Liver (tissue), 9 donors: ENCODE data around the gene SIK2. TPM values are rescaled to one million over a fixed set of nuclear protein-coding genes. Genes with fewer than 3 reads are reported as not detected.

Experiments used
- DNase-seq: peaks from one replicate; pipeline ENCODE4 v3.0.0-alpha.2; 2017; ENCODE audit warnings: low spot score
- H3K27ac ChIP-seq, 2 donors: one replicate each; pipeline ENCODE4 v1.7.0; 2013; ENCODE audit warnings: inconsistent platforms in 2 of 2, low read length in 2 of 2, control low read depth in 1 of 2, low read depth in 1 of 2, mild to moderate bottlenecking in 1 of 2
- H3K27me3 ChIP-seq, 4 donors: one replicate each; pipeline versions ENCODE4 v1.6.1 to v1.7.0; 2013; ENCODE audit warnings: low read length in 3 of 4, inconsistent platforms in 1 of 4, mild to moderate bottlenecking in 1 of 4, moderate library complexity in 1 of 4; ENCODE audit not compliant: control insufficient read depth in 4 of 4, insufficient read depth in 4 of 4
- H3K36me3 ChIP-seq, 4 donors: one replicate each; pipeline versions ENCODE4 v1.6.1 to v1.7.0; 2013; ENCODE audit warnings: low read length in 3 of 4, mild to moderate bottlenecking in 3 of 4, low read depth in 1 of 4, moderate library complexity in 1 of 4; ENCODE audit not compliant: control insufficient read depth in 4 of 4, insufficient read depth in 3 of 4
- H3K4me1 ChIP-seq, 4 donors: one replicate each; pipeline versions ENCODE4 v1.6.1 to v1.7.0; 2013; ENCODE audit warnings: low read length in 3 of 4, mild to moderate bottlenecking in 3 of 4, moderate library complexity in 1 of 4; ENCODE audit not compliant: control insufficient read depth in 4 of 4, insufficient read depth in 4 of 4
- H3K4me3 ChIP-seq, 3 donors: one replicate each; pipeline versions ENCODE4 v1.6.1 to v1.7.0; 2013; ENCODE audit warnings: low read length in 3 of 3, control low read depth in 1 of 3, low read depth in 1 of 3, mild to moderate bottlenecking in 1 of 3
- H3K9ac ChIP-seq, 2 donors: one replicate each; pipeline ENCODE4 v1.7.0; 2013; ENCODE audit warnings: low read length in 2 of 2, mild to moderate bottlenecking in 2 of 2, moderate library complexity in 2 of 2, control low read depth in 1 of 2, low read depth in 1 of 2
- H3K9me3 ChIP-seq, 4 donors: one replicate each; pipeline versions ENCODE4 v1.6.1 to v1.7.0; 2013; ENCODE audit warnings: low read length in 3 of 4; ENCODE audit not compliant: control insufficient read depth in 4 of 4
- EGR1 ChIP-seq, 2 donors: IDR thresholded peaks; 2 replicates each; pipeline ENCODE4 v1.6.1; 2016 to 2018; ENCODE audit warnings: antibody characterized with exemption in 2 of 2, low read depth in 2 of 2
- FOXA1 ChIP-seq: IDR thresholded peaks from 2 replicates; pipeline ENCODE4 v1.6.1; 2016; ENCODE audit warnings: antibody characterized with exemption
- FOXA2 ChIP-seq: IDR thresholded peaks from 2 replicates; pipeline ENCODE4 v1.6.1; 2016; ENCODE audit warnings: antibody characterized with exemption
- GABPA ChIP-seq, 2 donors: IDR thresholded peaks in 1 of 2; conservative IDR thresholded peaks in 1 of 2; 2 replicates each; pipeline ENCODE4 v1.6.1; 2016; ENCODE audit warnings: antibody characterized with exemption in 2 of 2, mild to moderate bottlenecking in 1 of 2, moderate library complexity in 1 of 2
- HNF4A ChIP-seq, 2 donors: conservative IDR thresholded peaks; 2 replicates each; pipeline ENCODE4 v1.6.1; 2016; ENCODE audit warnings: antibody characterized with exemption in 2 of 2, mild to moderate bottlenecking in 2 of 2
- HNF4G ChIP-seq: IDR thresholded peaks from 2 replicates; pipeline ENCODE4 v1.6.1; 2016; ENCODE audit warnings: antibody characterized with exemption
- JUND ChIP-seq, 2 donors: IDR thresholded peaks; 2 replicates each; pipeline ENCODE4 v1.6.1; 2016; ENCODE audit warnings: antibody characterized with exemption in 2 of 2
- NR2F2 ChIP-seq: IDR thresholded peaks from 2 replicates; pipeline ENCODE4 v1.6.1; 2016; ENCODE audit warnings: antibody characterized with exemption
- RAD21 ChIP-seq, 2 donors: IDR thresholded peaks; 2 replicates each; pipeline ENCODE4 v1.6.1; 2016; ENCODE audit warnings: antibody characterized with exemption in 2 of 2, mild to moderate bottlenecking in 2 of 2
- RXRA ChIP-seq, 2 donors: IDR thresholded peaks; 2 replicates each; pipeline ENCODE4 v1.6.1; 2017 to 2018; ENCODE audit warnings: antibody characterized with exemption in 2 of 2, mild to moderate bottlenecking in 1 of 2
- SP1 ChIP-seq: IDR thresholded peaks from 2 replicates; pipeline ENCODE4 v1.6.1; 2018; ENCODE audit warnings: antibody characterized with exemption, mild to moderate bottlenecking
- TAF1 ChIP-seq: conservative IDR thresholded peaks from 2 replicates; pipeline ENCODE4 v1.6.1; 2016; ENCODE audit warnings: antibody characterized with exemption, mild to moderate bottlenecking
- YY1 ChIP-seq: IDR thresholded peaks from 2 replicates; pipeline ENCODE4 v1.6.1; 2016; ENCODE audit warnings: antibody characterized with exemption, mild to moderate bottlenecking
- WGBS: extraction: QIAGEN DNeasy Blood & Tissue Kit; methylation state at CpG from one replicate; pipeline ENCODE4 v1.1.7; 2013; 5-methylcytosine and 5-hydroxymethylcytosine counted together
- polyA plus RNA-seq, 2 donors: library from polyadenylated mRNA; stranded (reverse) in 1 of 2; unstranded in 1 of 2; fragments of 200-250 nt in 1 of 2; fragments of >200 nt in 1 of 2; fragmentation: Nextera tagmentation in 1 of 2; extraction: Ambion mirVana in 1 of 2; gene quantifications; one replicate each; pipeline versions ENCODE4 v1.2.1 to v1.2.3, GENCODE V29; 2013 to 2015
- total RNA-seq, 2 donors: library from RNA; depleted of rRNA; stranded (reverse); fragments of >200 nt; gene quantifications; one replicate each; pipeline ENCODE4 v1.2.3, GENCODE V29; 2014
- TF ChIP-seq, protein P1 (sequence below): IDR thresholded peaks from 2 replicates; pipeline ENCODE4 v1.6.1; 2016; ENCODE audit warnings: antibody characterized with exemption
- TF ChIP-seq, protein P2 (sequence below): IDR thresholded peaks from 2 replicates; pipeline ENCODE4 v1.6.1; 2016; ENCODE audit warnings: antibody characterized with exemption, mild to moderate bottlenecking
- TF ChIP-seq, protein P3 (sequence below): IDR thresholded peaks from 2 replicates; pipeline ENCODE4 v1.6.1; 2016; ENCODE audit warnings: antibody characterized with exemption
- TF ChIP-seq, protein P4 (sequence below): IDR thresholded peaks from 2 replicates; pipeline ENCODE4 v1.6.1; 2016; ENCODE audit warnings: antibody characterized with exemption
- TF ChIP-seq, protein P5 (sequence below): fragments of 150-350 bp; IDR thresholded peaks from 2 replicates; pipeline ENCODE4 v1.5.1; 2017; ENCODE audit warnings: improper control_type of control experiment, low read depth, low read length; ENCODE audit not compliant: missing input control
- donor health status: healthy.
- donor health status: healthy.
- donor health status: healthy.
- donor health status: healthy.
- donor health status: healthy.

SIK2 gene
- total and polyA plus RNA-seq, 4 donors: 6.5 to 15.0 (median 9.3) TPM

DNA sequence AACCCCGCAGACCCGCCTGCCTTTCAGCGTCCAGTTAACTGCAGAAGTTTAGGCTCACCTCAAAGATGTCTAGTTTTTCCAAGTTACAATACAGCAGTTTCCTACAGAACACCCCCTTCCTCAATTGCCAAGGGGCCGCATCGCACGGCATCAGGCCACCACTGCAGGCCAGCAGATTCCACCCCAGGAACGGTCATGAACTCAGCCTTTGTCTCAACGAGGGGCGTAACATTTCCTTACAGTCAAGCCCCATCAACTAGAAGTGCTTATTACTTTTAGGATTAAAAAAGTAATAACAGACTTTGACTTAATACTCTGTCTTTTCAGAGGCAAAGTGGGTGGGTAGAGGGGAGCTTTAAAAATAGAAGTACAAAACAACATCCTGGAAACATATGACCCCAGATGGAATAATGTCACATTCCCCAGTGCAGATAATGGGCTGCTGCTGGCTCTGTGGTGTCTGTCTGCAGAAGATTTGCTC lies 127.6 kb downstream of the SIK2 start (continued):
- no peak for TF ChIP-seq JUND (IDR thresholded peaks at IDR 0.05)
- peak; percentile 5 to 20 for TF ChIP-seq RAD21 (IDR thresholded peaks at IDR 0.05)
- peak; percentile 98 for TF ChIP-seq NR2F2

DNA sequence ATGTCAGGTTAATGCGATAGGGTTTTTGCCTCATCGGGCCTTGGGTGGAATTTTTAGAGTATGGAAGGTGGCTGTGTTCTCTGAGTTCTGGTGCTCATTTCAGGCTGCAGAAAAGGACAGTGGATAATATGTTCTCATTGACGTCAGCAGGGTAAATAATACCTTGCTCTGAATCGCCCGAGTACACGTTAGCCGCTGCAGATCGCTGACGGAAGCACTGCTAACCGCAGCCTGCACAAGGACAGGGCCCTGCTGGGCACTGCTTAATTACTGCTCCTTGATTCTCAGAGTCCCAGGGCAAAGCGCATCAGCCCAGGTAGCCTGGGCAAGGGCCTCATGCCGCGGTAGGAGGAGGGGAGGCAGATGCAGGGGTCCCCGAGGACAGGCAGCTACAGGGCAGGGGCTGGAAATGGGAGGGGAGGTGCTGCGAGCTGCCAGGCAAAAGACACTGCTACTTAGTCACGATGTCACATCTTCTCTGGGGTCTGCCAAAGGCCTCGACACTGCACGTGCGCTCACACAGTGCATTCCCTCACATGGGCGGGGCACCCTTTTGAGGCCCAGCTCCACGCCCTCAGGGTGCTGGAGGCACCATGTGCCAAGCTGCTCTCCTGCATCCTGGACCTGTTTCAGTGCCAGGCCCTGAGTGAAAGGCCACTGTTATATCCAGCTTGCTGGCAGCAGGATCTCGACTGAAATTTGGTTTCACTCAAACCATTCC lies 128.8 kb downstream of the SIK2 start:
- Histone ChIP-seq H3K36me3 (no peaks in the 10 kb centered on the region), H3K4me3 (no peak overlapping the region)
- 27% methylated on average over 22 of the region's 22 CpGs for WGBS

More for the DNA sequence above, 128.8 kb downstream of the SIK2 start:
- Histone ChIP-seq H3K9ac (peak overlapping the region; percentile 1 to 85), H3K9me3 (no peaks in the 10 kb centered on the region), H3K4me1 (peaks cover 11 to 71% (median 41%) of the 10 kb centered on the region in 4 donors), H3K27ac (peak overlapping the region; percentile 97 to 98), H3K27me3 (no peaks in the 10 kb centered on the region)
- DNase-seq: peak; percentile 61
- peak; percentile 9 to 55 for TF ChIP-seq RAD21 (IDR thresholded peaks at IDR 0.05)
- TF ChIP-seq EGR1 (IDR thresholded peaks at IDR 0.05; ENCODE audit: low read depth in 2 of 2): no peak
- TF ChIP-seq JUND (IDR thresholded peaks at IDR 0.05): peak in 1 of 2 donors; percentile 52
- TF ChIP-seq YY1: peak; percentile 65
- peak; percentile 82 for TF ChIP-seq SP1
- no peak for TF ChIP-seq FOXA1
- TF ChIP-seq, protein P1, sequence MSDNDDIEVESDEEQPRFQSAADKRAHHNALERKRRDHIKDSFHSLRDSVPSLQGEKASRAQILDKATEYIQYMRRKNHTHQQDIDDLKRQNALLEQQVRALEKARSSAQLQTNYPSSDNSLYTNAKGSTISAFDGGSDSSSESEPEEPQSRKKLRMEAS: peak; percentile 87
- TF ChIP-seq HNF4G: no peak
- no peak for TF ChIP-seq GABPA (IDR thresholded peaks at IDR 0.05 in 1 of 2, conservative IDR thresholded peaks at IDR 0.05 in 1 of 2)
- TF ChIP-seq FOXA2: peak; percentile 60
- TF ChIP-seq, protein P2, sequence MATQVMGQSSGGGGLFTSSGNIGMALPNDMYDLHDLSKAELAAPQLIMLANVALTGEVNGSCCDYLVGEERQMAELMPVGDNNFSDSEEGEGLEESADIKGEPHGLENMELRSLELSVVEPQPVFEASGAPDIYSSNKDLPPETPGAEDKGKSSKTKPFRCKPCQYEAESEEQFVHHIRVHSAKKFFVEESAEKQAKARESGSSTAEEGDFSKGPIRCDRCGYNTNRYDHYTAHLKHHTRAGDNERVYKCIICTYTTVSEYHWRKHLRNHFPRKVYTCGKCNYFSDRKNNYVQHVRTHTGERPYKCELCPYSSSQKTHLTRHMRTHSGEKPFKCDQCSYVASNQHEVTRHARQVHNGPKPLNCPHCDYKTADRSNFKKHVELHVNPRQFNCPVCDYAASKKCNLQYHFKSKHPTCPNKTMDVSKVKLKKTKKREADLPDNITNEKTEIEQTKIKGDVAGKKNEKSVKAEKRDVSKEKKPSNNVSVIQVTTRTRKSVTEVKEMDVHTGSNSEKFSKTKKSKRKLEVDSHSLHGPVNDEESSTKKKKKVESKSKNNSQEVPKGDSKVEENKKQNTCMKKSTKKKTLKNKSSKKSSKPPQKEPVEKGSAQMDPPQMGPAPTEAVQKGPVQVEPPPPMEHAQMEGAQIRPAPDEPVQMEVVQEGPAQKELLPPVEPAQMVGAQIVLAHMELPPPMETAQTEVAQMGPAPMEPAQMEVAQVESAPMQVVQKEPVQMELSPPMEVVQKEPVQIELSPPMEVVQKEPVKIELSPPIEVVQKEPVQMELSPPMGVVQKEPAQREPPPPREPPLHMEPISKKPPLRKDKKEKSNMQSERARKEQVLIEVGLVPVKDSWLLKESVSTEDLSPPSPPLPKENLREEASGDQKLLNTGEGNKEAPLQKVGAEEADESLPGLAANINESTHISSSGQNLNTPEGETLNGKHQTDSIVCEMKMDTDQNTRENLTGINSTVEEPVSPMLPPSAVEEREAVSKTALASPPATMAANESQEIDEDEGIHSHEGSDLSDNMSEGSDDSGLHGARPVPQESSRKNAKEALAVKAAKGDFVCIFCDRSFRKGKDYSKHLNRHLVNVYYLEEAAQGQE: peak; percentile 47
- peak; percentile 54 for TF ChIP-seq TAF1
- TF ChIP-seq, protein P3, sequence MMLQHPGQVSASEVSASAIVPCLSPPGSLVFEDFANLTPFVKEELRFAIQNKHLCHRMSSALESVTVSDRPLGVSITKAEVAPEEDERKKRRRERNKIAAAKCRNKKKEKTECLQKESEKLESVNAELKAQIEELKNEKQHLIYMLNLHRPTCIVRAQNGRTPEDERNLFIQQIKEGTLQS: peak; percentile 26
- no peak for TF ChIP-seq NR2F2
- peak in 1 of 2 donors; percentile 60 for TF ChIP-seq HNF4A (conservative IDR thresholded peaks at IDR 0.05)
- TF ChIP-seq, protein P4, sequence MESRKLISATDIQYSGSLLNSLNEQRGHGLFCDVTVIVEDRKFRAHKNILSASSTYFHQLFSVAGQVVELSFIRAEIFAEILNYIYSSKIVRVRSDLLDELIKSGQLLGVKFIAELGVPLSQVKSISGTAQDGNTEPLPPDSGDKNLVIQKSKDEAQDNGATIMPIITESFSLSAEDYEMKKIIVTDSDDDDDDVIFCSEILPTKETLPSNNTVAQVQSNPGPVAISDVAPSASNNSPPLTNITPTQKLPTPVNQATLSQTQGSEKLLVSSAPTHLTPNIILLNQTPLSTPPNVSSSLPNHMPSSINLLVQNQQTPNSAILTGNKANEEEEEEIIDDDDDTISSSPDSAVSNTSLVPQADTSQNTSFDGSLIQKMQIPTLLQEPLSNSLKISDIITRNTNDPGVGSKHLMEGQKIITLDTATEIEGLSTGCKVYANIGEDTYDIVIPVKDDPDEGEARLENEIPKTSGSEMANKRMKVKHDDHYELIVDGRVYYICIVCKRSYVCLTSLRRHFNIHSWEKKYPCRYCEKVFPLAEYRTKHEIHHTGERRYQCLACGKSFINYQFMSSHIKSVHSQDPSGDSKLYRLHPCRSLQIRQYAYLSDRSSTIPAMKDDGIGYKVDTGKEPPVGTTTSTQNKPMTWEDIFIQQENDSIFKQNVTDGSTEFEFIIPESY: no peak
- TF ChIP-seq RXRA (IDR thresholded peaks at IDR 0.05): peak; percentile 77 to 79
- TF ChIP-seq, protein P5, sequence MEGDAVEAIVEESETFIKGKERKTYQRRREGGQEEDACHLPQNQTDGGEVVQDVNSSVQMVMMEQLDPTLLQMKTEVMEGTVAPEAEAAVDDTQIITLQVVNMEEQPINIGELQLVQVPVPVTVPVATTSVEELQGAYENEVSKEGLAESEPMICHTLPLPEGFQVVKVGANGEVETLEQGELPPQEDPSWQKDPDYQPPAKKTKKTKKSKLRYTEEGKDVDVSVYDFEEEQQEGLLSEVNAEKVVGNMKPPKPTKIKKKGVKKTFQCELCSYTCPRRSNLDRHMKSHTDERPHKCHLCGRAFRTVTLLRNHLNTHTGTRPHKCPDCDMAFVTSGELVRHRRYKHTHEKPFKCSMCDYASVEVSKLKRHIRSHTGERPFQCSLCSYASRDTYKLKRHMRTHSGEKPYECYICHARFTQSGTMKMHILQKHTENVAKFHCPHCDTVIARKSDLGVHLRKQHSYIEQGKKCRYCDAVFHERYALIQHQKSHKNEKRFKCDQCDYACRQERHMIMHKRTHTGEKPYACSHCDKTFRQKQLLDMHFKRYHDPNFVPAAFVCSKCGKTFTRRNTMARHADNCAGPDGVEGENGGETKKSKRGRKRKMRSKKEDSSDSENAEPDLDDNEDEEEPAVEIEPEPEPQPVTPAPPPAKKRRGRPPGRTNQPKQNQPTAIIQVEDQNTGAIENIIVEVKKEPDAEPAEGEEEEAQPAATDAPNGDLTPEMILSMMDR: no peak
